Pancreas (tissue), 10 donors: ENCODE measurements around the gene BORCS6. TPM values are rescaled to one million over a fixed set of nuclear protein-coding genes. Genes with fewer than 3 reads are reported as not detected.
A peak's percentile ranks its signal among the peaks of the same experiment; 100 is the strongest.

Experiments
- ATAC-seq, 4 donors: fragments of 200-7000 bp; cut with Tn5 transposase; one replicate each; pipeline versions ENCODE4 v1.8.0 to v1.9.1; 2020; ENCODE audit warnings: mild to moderate bottlenecking in 4 of 4, moderate library complexity in 4 of 4
- DNase-seq, 6 donors: peaks; one replicate each; pipeline ENCODE4 v3.0.0-alpha.2; 2020
- FAIRE-seq: peaks from 2 replicates; lab custom pipeline; 2012; peaks lifted over from hg19 to GRCh38; lab: Jason Lieb, UNC
- H3K27ac ChIP-seq, 4 donors: fragments of 200-600 bp; sonication (generic); 1 replicate in 3 of 4; 2 replicates in 1 of 4; pipeline versions ENCODE4 v1.5.0 to v1.8.0; 2020
- H3K27me3 ChIP-seq, 4 donors: fragments of 200-600 bp; one replicate each; pipeline ENCODE4 v1.8.0; 2021
- H3K36me3 ChIP-seq, 3 donors: fragments of 200-600 bp; sonication (generic) in 1 of 3; one replicate each; pipeline versions ENCODE4 v1.5.0 to v1.8.0; 2020 to 2021
- H3K4me1 ChIP-seq, 3 donors: fragments of 200-600 bp; one replicate each; pipeline ENCODE4 v1.8.0; 2021
- H3K4me3 ChIP-seq, 4 donors: fragments of 200-600 bp; sonication (generic) in 2 of 4; one replicate each; pipeline versions ENCODE4 v1.5.0 to v1.8.0; 2020 to 2021
- H3K9me3 ChIP-seq, 4 donors: fragments of 200-600 bp; one replicate each; pipeline ENCODE4 v1.8.0; 2021
- CTCF ChIP-seq, 4 donors: fragments of 200-600 bp; sonication (generic) in 3 of 4; IDR thresholded peaks; one replicate each; pipeline versions ENCODE4 v1.5.0 to v1.8.0; 2021; ENCODE audit warnings: antibody characterized with exemption in 4 of 4
- WGBS, 2 donors: extraction: QIAGEN DNeasy Blood & Tissue Kit; methylation state at CpG; one replicate each; pipeline ENCODE4 v1.1.7; 2013; 5-methylcytosine and 5-hydroxymethylcytosine counted together
- intact Hi-C, 3 donors: fragments of 100-400 bp; cut with DNase I; formaldehyde crosslinking; loops; one replicate each; pipeline versions ENCODE4 v1.11.1 to v1.14.2; 2022
- polyA plus RNA-seq, 2 donors: library from polyadenylated mRNA; stranded (reverse); fragments of 200-250 nt; gene quantifications; one replicate each; pipeline ENCODE4 v1.2.3, GENCODE V29; 2013
- total RNA-seq, 6 donors: library from RNA; stranded (reverse); fragmentation: NEBNext Ultra II Directional in 4 of 6; extraction: Animal tissue kit (Norgen Biotek cat#: 25700) in 4 of 6; gene quantifications; one replicate each; pipeline versions ENCODE4 v1.2.1 to v1.2.4, GENCODE V29; 2021 to 2023
- donor health status: healthy with polysubstance abuse.
- donor health status: DM: no; HTN: no; CAD: no; lungs with moderate emphysema.
- donor health status: DM: no; HTN: no; CAD: no.
- donor health status: control.
- donor health status: control.
- donor health status: Bipolar disorder and iron deficiency.
- donor health status: DM: yes; HTN: yes; CAD: no.
- donor health status: DM: no; HTN: no; CAD: no.
- donor health status: DM: no; HTN: no; CAD: no.
- donor health status: DM: yes; HTN: yes; CAD: no.

BORCS6 gene
- total and polyA plus RNA-seq, 8 donors, result 4.5 to 10.4 (median 6.6) TPM

GRCh38 chr17:8164815-8165131 is 25.2 kb downstream of the BORCS6 start:
- FAIRE-seq (no peak), ATAC-seq (no peak), DNase-seq (peak in 2 of 6 donors; percentile 18 to 20)
- peak overlapping the region in 2 of 4 donors; percentile 98 to 99 for H3K27ac ChIP-seq
- H3K4me3 ChIP-seq, result no peak overlapping the region
- no peaks in the 10 kb centered on the region for H3K36me3 ChIP-seq
- intact Hi-C loops, result loop anchor here in 1 of 3 donors (5.0 kb wide), 1 partner anchor 37 kb away; no protein-coding TSS in a partner anchor
- no peak for TF ChIP-seq CTCF (IDR thresholded peaks at IDR 0.05)
- peaks cover 17 to 18% (median 17%) of the 10 kb centered on the region in 3 donors for H3K4me1 ChIP-seq
- WGBS, 2 donors, result 75 to 77% methylated on average over 6 of the region's 6 CpGs
- H3K9me3 ChIP-seq, result no peaks in the 10 kb centered on the region
- no peaks in the 10 kb centered on the region for H3K27me3 ChIP-seq

GRCh38 chr17:8163978-8164814 is 25.8 kb downstream of the BORCS6 start:
- DNase-seq, result peak; percentile 58 to 77 (median 65)
- 10 to 16% methylated on average over 12 to 13 of the region's 13 CpGs for WGBS, 2 donors
- no peak for TF ChIP-seq CTCF (IDR thresholded peaks at IDR 0.05)
- intact Hi-C loops, result loop anchor here in 1 of 3 donors (5.0 kb wide), 1 partner anchor 37 kb away; no protein-coding TSS in a partner anchor
- Histone ChIP-seq H3K36me3 (no peaks in the 10 kb centered on the region), H3K4me3 (no peak overlapping the region), H3K4me1 (peaks cover 17 to 18% (median 17%) of the 10 kb centered on the region in 3 donors), H3K27me3 (no peaks in the 10 kb centered on the region), H3K27ac (peak overlapping the region; percentile 82 to 99 (median 96)), H3K9me3 (no peaks in the 10 kb centered on the region)
- ATAC-seq, result peak; percentile 23 to 61 (median 52)
- no peak for FAIRE-seq

GRCh38 chr17:8162997-8163977 is 26.7 kb downstream of the BORCS6 start:
- no peak for TF ChIP-seq CTCF (IDR thresholded peaks at IDR 0.05)
- WGBS, 2 donors, result 11 to 23% methylated on average over 26 to 55 of the region's 55 CpGs
- ATAC-seq, result peak in 3 of 4 donors; percentile 8 to 28 (median 22)

GRCh38 chr17:8162233-8162996 is 27.6 kb downstream of the BORCS6 start, which contains the start of gene VAMP2:
Gene VAMP2, minus strand, starts transcription at chr17:8162948. Its CDS starts 69 bp downstream, at chr17:8162879.
- ATAC-seq, result peak; percentile 62 to 81 (median 62)
- H3K27me3 ChIP-seq, result no peaks in the 10 kb centered on the region
- peak; percentile 71 to 94 (median 84) for DNase-seq
- intact Hi-C loops, result loop anchor here in 1 of 3 donors (5.0 kb wide), 1 partner anchor 35 kb away; no protein-coding TSS in a partner anchor
- H3K27ac ChIP-seq, result peak within 1 kb of the TSS; percentile 82 to 99 (median 96)
- FAIRE-seq, result no peak
- WGBS, 2 donors, result 0 to 1% methylated on average over 60 to 75 of the region's 75 CpGs
- H3K4me3 ChIP-seq, result peak within 1 kb of the TSS; percentile 68 to 100 (median 99)
- no peak for TF ChIP-seq CTCF (IDR thresholded peaks at IDR 0.05)
- H3K4me1 ChIP-seq, result peaks cover 17 to 25% (median 17%) of the 10 kb centered on the region in 3 donors
- H3K36me3 ChIP-seq, result no peaks in the 10 kb centered on the region
- no peaks in the 10 kb centered on the region for H3K9me3 ChIP-seq

More at GRCh38 chr17:8162997-8163977, 26.7 kb downstream of the BORCS6 start:
- Histone ChIP-seq H3K27me3 (no peaks in the 10 kb centered on the region), H3K4me3 (peak overlapping the region in 3 of 4 donors; percentile 99 to 100 (median 99)), H3K4me1 (peaks cover 17 to 24% (median 17%) of the 10 kb centered on the region in 3 donors), H3K27ac (peak overlapping the region; percentile 82 to 99 (median 96)), H3K36me3 (no peaks in the 10 kb centered on the region), H3K9me3 (no peaks in the 10 kb centered on the region)
- FAIRE-seq (no peak), DNase-seq (peak in 4 of 6 donors; percentile 49 to 81 (median 56))
- intact Hi-C loops, result loop anchor here in 1 of 3 donors (5.0 kb wide), 1 partner anchor 36 kb away; no protein-coding TSS in a partner anchor
